Glutamatergic neuron (in vitro differentiated cells): ENCODE data around the gene C16orf74. TPM values are rescaled to one million over a fixed set of nuclear protein-coding genes. Genes with fewer than 3 reads are reported as not detected.

Experiments used
- DNase-seq: peaks from one replicate; pipeline ENCODE4 v3.0.0; 2022
- H3K27ac Mint-ChIP-seq: one replicate; pipeline ENCODE4 v1.8.0; 2020; ENCODE audit warnings: mild to moderate bottlenecking, mixed read lengths, inconsistent platforms; ENCODE audit not compliant: unreplicated experiment
- H3K27me3 Mint-ChIP-seq: one replicate; pipeline ENCODE4 v1.8.0; 2020; ENCODE audit warnings: mild to moderate bottlenecking, moderate library complexity, mixed read lengths, inconsistent platforms; ENCODE audit not compliant: unreplicated experiment
- H3K36me3 Mint-ChIP-seq: one replicate; pipeline ENCODE4 v1.8.0; 2020; ENCODE audit warnings: mild to moderate bottlenecking, mixed read lengths, inconsistent platforms; ENCODE audit not compliant: unreplicated experiment
- H3K4me1 Mint-ChIP-seq: one replicate; pipeline ENCODE4 v1.8.0; 2020; ENCODE audit warnings: mild to moderate bottlenecking, low read depth, mixed read lengths, inconsistent platforms; ENCODE audit not compliant: unreplicated experiment
- H3K4me3 Mint-ChIP-seq: one replicate; pipeline ENCODE4 v1.8.0; 2020; ENCODE audit warnings: mild to moderate bottlenecking, mixed read lengths, inconsistent platforms; ENCODE audit not compliant: unreplicated experiment
- H3K9me3 Mint-ChIP-seq: one replicate; pipeline ENCODE4 v1.8.0; 2020; ENCODE audit warnings: mild to moderate bottlenecking, moderate library complexity, mixed read lengths, inconsistent platforms; ENCODE audit not compliant: unreplicated experiment
- CTCF ChIP-seq: fragments of 200-600 bp; sonication (generic); IDR thresholded peaks from one replicate; pipeline ENCODE4 v1.5.0; 2021; ENCODE audit not compliant: partially characterized antibody, unreplicated experiment
- long read RNA-seq: library from polyadenylated mRNA; unstranded; transcript quantifications from one replicate; pipeline ENCODE4 v2.0.0, GENCODE V29; 2020; ENCODE audit not compliant: unreplicated experiment
- total RNA-seq: library from RNA; stranded (reverse); fragmentation: NEBNext Ultra II Directional; extraction: Animal tissue kit (Norgen Biotek cat#: 25700); gene quantifications from one replicate; pipeline ENCODE4 v1.2.1, GENCODE V29; 2021; ENCODE audit not compliant: unreplicated experiment

C16orf74 gene
- 2.6 TPM for total RNA-seq
- long read RNA-seq, partial matches to known transcripts: 0 of 1 reads
- long read RNA-seq, other reads (novel, unspliced or antisense): 0 of 1 reads

- H3K4me1 Mint-ChIP-seq: peaks cover 11% of the 10 kb centered on the region
Measured at GRCh38 chr16:85750827-85751697, at the start of gene C16orf74. Gene C16orf74, minus strand, starts transcription at chr16:85751096. Its CDS starts 15,879 bp downstream, at chr16:85735217.

GRCh38 chr16:85800321-85800669, 49.4 kb upstream of the C16orf74 start:
- Mint-ChIP-seq H3K4me3 (peak overlapping the region; percentile 95), H3K4me1 (peaks cover 19% of the 10 kb centered on the region), H3K9me3 (peaks cover 8% of the 10 kb centered on the region), H3K27me3 (peaks cover 10% of the 10 kb centered on the region), H3K27ac (peak overlapping the region; percentile 94), H3K36me3 (peaks cover 15% of the 10 kb centered on the region)
- peak; percentile 49 for DNase-seq
- TF ChIP-seq CTCF: no peak

More at GRCh38 chr16:85750827-85751697, at the start of gene C16orf74:
- Mint-ChIP-seq H3K36me3 (no peaks in the 10 kb centered on the region), H3K9me3 (no peaks in the 10 kb centered on the region), H3K27ac (peak within 1 kb of the TSS; percentile 48), H3K27me3 (peaks cover 1% of the 10 kb centered on the region), H3K4me3 (peak within 1 kb of the TSS; percentile 93)
- DNase-seq: peak; percentile 55
- TF ChIP-seq CTCF: no peak

DNA sequence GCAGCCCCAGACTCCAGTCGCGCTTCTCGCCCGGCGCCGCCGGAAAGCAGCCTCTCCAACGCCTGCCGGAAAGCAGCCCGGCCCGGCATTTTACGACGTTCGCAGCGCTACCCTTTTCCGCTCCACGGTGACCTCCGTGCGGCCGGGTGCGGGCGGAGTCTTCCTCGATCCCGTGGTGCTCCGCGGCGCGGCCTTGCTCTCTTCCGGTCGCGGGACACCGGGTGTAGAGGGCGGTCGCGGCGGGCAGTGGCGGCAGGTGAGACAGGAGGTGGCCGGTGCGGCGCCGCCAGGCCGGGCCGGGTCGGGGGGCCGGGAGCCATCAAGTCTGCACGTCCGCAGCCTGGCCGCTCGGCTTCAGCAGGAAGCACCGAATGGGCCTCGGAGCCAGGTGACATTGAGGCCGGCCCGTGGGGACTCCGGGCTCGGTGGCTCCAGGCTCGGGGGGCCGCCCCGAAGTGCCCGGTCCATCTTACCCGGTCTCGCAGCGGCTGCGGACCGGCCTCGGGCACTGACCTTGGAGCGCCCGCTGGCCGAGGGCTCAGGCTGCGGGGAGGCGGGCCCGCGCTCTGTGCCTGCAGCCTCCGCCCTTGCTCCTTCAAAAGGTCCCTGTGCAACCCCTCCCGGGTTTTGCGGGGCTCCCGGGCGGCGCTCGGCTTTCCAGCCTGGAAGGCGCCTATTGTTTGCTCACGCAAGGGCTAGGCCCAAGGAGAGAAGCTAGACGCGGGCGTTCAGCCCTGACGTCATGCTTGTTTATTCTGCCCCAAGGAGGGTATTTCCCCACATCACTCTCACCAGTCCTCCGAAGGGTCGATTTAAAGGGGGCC, 48.8 kb upstream of the C16orf74 start, which contains the start of the genes COX4I1 and EMC8:
Gene COX4I1 (plus strand): TSS at position 199 of the 824 bp plus-strand sequence. CDS start 1,511 bp downstream, outside the sequence.
Gene EMC8 (minus strand): TSS at position 48 of the 824 bp plus-strand sequence. CDS start 249 bp downstream, outside the sequence.
- DNase-seq: peak; percentile 96
- Mint-ChIP-seq H3K36me3 (peaks cover 10% of the 10 kb centered on the region), H3K4me1 (peaks cover 19% of the 10 kb centered on the region), H3K4me3 (peak within 1 kb of the TSS; percentile 95), H3K9me3 (peaks cover 8% of the 10 kb centered on the region), H3K27ac (peak within 1 kb of the TSS; percentile 94), H3K27me3 (peaks cover 10% of the 10 kb centered on the region)
- no peak for TF ChIP-seq CTCF

DNA sequence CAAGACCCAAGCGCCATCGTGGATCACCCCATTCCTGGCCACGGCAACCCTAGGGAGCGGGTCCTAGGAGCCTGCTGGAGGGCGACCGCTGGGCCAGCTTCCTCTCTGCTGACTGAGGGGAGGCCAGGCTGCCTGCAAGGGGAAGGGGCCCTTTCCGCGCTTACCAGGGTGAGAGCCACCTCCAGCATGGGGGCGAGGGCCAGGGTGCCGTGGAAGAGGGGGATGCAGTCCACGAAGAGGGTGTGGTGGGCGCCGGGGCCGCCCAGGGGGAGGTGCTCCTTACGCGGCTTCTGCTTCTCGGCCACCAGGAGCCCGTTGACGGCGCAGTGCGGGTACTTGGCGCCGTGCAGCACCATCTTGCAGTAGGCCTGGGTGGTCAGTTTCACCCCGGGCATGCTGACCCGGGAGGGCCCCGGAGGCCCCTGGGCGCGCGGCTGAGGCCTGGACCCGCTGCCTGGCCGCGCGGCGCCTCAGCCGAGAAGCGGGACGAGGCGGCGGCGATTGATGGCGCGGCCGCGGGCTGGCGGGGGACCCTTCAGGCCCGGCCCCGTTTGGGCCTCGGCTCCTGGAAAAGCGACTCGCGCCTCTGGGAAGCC, 48.1 kb upstream of the C16orf74 start:
- peaks cover 19% of the 10 kb centered on the region for H3K4me1 Mint-ChIP-seq
- peak overlapping the region; percentile 90 for H3K4me3 Mint-ChIP-seq
- DNase-seq: peak; percentile 52
- TF ChIP-seq CTCF: no peak
- peaks cover 10% of the 10 kb centered on the region for H3K27me3 Mint-ChIP-seq
- peak overlapping the region; percentile 68 for H3K27ac Mint-ChIP-seq
- peaks cover 9% of the 10 kb centered on the region for H3K36me3 Mint-ChIP-seq
- peaks cover 8% of the 10 kb centered on the region for H3K9me3 Mint-ChIP-seq
